GM19025 (cell line): ENCODE data around the gene ARF5.
A peak's percentile ranks its signal among the peaks of the same experiment; 100 is the strongest.
"Not testable (repeated sequence)": the region's sequence is repeated elsewhere in the genome, so short reads cannot be mapped to it uniquely, and the experiment has no call there.

ENCODE experiments used
- ATAC-seq: cut with Tn5 transposase; IDR thresholded peaks from one replicate; pipeline ENCODE4 v1.9.1; 2021; ENCODE audit warnings: mild to moderate bottlenecking, low read depth, moderate library complexity; ENCODE audit not compliant: unreplicated experiment

Gene ARF5

DNA sequence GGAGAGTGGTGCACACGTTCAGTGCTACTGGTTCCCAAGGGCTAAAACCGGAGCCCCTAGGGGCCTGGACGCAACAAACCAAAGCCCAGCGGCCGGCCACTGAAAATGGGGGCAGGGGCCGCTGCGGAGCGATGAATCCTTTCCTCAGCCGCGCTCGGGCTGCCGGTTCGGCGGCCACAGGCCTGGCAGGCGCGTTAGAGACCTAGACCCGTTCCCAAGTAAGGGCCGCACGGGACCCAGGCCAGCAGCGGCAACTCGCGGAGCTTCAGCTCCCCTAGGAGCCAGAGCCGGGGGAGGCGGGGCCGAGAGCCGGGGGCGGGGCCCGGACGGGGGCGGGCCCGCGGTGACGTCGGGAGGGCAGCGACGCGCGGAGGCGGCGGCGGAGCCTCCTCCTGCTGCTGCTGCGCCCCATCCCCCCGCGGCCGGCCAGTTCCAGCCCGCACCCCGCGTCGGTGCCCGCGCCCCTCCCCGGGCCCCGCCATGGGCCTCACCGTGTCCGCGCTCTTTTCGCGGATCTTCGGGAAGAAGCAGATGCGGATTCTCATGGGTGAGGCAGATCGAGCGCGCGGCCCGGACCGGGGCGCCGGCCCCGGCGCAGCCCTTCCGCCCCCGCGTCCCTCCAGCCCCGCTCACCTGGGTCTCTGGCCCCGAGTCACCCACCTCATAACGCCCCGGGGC lies at the start of gene ARF5:
ARF5 (plus strand) TSS at position 393 of the 678 bp plus-strand sequence; CDS start at position 481, 88 bp downstream.
- peak; percentile 74 for ATAC-seq

DNA sequence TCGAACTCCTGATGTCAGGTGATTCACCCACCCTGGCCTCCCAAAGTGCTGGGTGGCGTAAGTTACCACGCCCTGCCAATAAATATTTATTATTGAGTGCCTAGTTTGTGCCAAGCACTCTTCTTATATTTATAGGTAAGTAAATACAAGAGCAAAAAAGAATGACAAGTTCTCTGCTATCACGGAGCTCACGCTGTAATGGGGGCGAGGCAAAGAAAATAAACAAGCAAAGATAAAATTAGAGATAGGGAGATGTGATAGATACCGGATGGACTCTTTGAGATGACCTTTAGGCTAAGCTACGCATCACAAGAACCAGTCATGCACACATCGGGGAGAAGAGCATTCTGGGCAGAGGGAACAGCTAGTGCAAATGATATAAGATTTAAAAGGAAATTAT lies 49.1 kb upstream of the ARF5 start:
- ATAC-seq: no peak

DNA sequence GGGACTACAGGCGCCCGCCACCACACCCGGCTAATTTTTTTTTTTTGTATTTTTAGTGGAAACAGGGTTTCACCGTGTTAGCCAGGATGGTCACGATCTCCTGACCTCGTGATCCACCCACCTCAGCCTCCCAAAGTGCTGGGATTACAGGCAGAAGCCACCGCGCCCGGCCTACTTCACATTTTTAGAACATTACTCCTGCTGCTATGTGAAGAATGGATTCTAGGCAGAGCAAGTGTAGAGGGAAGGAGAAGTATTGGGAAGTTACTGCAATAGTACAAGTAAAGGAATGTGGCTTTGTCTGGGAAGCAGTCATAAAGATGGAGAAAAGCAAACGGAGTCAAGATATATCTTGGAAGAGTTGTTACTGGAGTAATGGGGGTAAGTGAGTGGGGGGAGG lies 47.8 kb upstream of the ARF5 start:
- not testable (repeated sequence) for ATAC-seq

DNA sequence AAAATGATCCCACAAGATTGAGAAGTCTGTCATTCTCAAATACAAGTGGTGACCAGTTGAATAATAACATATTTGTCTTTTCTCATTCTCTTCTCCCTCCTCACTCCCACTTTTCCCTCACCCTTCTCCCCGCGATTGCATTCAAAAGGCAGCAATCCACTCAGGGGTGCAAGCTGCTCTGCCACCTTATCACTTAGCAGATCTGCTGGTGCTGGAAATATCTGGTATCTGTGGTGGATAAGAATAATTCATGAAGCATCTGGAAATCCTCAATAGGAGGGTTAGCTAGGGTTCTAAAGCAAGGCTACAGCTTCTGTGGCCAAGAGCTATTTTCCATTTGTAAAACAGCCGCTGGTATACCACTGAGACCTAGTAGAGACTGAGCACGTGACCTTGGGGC lies 46.7 kb upstream of the ARF5 start:
- no peak for ATAC-seq

DNA sequence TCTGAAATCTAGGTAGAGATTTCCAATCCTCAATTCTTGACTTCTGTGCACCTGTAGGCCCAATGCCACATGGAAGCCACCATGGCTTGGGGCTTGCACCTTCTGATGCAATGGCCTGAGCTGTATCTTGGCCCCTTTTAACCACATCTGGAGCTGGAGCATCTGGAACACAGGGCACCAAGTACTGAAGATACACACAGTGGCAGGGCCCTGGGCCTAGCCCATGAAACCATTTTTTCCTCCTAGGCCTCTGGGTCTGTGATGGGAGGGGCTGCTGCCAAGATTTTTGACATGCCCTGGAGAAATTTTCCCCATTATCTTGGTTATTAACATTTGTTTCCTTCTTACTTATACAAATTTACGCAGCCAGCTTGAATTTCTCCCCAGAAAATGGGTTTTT lies 41.9 kb upstream of the ARF5 start:
- no peak for ATAC-seq

DNA sequence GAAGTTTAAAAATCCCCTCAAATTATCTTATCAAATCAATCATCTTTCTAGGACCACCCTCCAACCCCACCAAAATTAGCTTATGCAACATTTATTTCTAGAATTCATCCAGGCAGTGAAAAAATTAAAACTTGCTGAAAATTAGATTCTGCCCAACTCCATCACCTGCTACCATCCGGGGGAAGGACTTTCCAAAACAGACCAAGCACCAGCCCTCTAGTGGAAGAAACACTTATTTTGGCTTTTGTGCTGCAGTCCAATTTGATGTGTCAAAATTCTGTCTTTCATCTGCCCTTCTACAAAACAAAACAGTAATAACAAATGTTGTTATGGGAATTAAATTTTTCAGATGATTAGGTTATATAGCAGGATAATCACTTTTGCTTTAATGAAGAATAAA lies 38.0 kb upstream of the ARF5 start:
- ATAC-seq: no peak

DNA sequence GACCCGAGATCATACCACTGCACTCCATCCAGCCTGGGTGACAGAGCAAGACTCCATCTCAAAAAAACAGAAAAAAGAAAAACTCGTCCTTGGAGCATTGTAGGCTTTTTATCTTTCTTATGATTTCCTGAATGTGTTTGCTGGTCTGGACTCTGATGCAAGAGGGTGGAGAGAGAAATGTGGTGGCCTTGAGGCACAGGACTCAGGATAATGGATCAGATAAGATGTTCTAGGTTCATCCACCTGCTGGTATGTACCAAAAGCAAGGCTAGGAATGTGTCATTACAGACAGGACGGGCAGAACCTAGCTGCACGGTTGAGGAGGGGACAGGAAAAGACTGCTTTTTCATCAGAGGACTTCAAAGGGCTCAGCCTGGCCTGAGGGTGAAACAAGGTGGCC lies 36.3 kb upstream of the ARF5 start:
- no peak for ATAC-seq

DNA sequence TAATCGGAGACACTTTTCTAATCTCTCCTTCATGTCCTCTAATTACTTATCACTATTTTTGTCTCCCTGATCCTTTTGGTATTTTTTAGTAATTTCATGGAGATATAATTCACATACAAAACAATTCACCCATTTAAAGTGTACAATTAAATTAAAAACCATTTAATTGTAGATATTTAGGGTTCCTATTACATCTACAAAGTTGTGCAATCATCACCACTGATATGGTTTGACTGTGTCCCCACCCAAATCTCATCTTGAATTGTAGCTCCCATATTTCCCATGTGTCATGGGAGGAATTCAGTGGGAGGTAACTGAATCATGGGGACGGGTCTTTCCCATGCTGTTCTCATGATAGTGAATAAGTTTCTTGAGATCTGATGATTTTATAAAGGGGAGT lies 31.8 kb upstream of the ARF5 start:
- no peak for ATAC-seq

DNA sequence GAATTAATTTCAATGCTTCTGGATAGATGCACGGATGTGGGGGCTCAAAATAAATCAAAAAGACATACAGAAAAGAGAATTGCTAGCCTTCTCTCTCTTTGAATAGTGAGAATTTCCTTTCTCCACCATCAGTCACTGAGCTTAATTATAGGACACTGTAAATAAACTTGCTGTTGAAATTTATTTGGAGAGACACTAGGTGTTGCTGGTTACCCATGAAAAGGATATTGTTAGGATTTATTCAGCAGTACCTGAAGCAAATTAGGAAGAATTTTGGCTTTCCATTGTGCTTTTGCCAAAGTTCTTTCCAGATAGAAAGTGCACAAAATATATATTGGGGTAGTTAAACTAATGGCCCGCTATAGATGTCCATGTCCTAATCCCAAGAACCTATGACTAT lies 30.4 kb upstream of the ARF5 start:
- ATAC-seq: no peak

DNA sequence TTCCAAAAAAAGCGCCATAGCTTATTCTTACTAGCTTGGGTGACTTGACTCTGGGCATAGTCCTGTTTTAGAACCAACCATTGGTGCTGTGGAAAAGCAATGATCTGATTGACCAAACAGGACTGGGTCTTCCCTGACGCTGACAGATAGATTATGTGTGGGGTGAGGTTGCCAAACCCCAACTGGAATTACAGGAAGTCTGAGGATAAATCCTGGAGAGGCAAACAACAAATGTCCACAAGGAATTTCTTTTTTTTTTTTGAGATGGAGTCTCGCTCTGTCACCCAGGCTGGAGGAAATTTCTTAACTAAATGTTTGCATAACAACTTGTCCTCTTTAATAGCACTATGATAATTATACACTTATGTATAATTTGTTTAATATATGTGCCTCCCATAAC lies 22.0 kb upstream of the ARF5 start:
- no peak for ATAC-seq

DNA sequence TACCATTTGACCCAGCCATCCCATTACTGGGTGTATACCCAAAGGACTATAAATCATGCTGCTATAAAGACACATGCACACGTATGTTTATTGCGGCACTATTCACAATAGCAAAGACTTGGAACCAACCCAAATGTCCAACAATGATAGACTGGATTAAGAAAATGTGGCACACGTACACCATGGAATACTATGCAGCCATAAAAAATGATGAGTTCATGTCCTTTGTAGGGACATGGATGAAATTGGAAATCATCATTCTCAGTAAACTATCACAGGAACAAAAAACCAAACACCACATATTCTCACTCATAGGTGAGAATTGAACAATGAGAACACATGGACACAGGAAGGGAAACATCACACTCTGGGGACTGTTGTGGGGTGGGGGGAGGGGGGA lies 20.2 kb upstream of the ARF5 start:
- not testable (repeated sequence) for ATAC-seq

DNA sequence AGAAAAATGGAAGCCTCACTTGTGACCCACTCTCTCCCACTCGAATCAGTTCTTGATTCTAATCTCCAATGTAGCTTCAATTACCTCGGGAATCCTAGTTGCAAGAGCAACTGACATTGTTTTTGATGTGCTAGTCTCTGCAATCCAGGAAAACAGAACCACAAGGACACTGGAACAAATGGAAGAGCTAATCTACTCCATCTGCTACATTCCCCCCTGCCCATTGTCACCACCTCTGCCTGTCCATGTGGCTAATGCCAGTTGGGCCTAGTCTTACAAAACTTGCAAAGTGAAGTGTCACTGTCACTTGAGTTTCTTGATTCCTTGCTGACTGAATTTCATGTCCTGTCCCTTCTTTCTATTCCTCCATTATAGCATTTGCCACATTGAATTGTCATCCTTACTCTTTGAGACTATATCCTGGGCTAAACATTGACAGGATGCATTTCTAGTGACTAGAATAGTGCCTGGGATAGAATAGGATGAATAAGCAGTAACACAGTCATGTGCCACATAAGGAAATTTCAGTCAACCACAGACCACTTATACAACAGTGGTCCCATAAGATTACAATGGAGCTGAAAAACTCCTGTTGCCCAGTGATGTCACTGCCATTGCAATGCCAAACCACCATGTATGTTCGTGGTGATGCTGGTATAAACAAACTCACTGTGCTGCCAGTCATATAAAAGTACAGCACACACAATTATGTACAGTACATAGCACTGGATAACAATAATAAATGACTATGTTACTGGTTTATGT lies 16.3 kb upstream of the ARF5 start:
- no peak for ATAC-seq

DNA sequence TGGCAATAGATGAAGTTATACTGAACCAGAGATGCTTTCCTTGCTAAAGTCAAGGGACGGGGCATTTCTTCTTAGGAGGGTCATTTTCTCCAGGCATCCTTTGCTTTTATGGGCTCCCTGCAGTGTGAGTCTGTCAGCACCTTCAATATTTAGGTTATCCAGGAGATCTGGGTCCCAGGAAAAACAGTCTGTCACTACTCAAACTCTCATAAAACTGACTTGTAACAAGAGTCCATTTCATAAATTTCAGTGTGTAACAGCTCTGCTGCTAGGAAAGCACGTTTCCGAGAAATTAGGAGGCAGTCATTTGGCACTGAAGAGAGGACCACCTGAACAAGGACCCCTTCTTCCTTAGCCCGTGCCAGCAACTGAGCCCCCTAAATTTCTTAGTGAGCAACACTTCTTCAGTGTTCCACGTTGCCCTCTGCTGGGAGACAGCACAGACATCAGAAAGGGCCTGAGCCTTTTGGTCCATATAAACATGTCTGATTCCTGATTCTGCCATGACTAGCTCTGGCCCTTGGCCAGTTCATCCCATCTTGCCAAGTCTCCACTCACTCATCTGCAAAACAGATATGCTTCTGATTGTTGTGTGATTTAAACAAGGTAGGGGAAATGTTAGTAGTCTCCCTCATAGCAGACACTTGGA lies 10.1 kb upstream of the ARF5 start:
- no peak for ATAC-seq

DNA sequence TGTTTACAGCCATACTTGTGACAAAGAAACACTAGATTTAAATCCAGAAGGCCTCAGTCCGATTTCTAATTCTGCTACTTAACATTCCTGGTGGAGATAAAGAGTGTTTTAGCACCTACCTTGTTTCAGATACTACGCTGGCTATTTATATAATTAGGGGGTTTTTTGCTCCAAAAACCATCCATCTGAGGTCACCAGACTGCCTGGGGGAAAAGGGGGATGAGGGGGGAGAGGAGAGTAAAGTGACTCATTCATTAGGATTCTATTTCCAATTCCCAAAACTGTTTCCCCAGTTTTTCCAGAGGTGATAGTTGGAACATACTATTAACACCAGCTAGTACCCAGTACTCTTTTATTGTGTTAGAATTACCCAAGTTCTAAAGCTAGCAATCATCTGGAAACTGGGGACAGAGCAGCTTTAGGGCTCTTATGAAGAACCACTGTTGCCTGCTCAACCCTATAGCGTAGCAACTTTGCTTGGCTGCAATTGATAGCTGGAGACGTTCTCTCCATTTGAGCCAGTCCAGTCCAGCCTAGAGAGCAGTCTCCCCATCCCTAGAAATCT lies 9.4 kb upstream of the ARF5 start:
- ATAC-seq: no peak

DNA sequence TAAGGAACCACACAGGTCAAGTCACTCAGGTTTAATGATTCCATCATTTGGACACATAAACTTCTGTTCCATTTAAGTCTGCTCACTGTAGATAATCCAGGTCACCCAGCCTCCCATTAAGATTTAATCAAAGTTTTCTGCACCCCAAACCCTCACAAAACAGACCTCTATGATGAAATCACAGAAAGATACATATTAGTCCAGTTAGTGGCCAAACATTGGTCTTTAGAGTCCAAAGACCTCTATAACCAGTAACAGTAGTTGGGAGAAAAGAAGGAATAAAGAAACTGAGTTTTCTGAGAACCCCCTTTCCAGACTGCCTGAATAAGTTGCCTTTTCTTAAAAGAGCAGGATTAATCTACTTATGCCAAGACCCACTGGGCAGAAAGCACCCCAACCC lies 7.6 kb upstream of the ARF5 start:
- ATAC-seq: no peak

DNA sequence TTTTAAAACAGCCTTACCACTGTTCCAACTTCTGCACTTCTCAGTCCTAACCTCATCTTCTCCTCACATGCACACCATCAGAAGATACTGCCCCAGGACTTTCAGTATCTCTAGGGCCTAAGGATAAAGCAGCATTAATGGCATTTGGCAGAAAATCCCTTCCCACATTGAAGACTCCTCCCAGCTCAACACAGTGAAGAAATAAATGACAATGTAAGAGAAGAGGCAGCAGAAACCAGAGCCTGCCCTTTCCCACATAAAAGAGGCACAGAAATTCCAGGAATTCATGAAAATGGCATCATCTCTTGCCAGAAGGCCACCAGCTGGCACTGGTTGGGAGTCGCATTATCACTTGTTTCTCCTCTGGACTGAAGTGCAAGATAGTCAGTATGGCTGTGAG lies 6.5 kb upstream of the ARF5 start:
- no peak for ATAC-seq

DNA sequence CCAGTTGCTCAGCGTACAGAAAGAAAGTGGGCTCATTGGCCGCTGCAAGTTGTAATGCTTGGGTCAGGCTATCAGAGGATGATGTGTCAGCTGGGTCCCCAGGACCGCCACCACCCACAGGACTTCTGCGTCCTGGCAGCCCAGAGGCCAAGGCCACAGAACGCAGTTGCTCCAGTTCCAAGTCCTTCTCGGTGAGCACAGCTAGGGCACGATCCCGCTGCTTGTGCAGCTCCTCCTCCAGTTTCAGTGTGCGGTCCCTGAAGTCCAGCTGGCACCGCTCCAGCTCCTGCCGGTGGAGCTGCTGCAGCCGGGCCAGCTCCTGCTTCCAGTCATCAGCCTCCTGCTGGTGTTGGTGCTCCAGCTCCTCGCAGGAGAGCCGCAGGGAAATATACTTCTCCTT lies 5.8 kb upstream of the ARF5 start:
- ATAC-seq: no peak

DNA sequence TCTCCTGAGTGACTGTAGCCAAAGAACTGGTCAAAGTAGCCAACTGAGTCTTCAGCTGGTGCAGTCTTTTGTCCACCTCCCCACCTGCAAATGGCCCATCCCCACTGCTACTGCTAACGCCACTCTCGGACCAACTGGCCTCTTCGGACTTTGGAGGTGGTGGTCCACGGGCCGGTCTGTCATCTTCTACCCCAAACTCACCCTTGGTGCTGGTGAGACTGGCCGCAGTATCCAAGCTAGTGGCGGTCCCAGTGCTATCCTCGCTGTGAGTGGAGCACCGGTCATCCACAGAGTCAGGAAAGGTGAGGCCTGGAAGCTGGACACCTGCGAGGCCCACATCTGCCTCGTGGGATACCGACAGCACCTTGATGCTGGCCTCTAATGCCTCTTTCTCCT lies 3.6 kb upstream of the ARF5 start:
- no peak for ATAC-seq

DNA sequence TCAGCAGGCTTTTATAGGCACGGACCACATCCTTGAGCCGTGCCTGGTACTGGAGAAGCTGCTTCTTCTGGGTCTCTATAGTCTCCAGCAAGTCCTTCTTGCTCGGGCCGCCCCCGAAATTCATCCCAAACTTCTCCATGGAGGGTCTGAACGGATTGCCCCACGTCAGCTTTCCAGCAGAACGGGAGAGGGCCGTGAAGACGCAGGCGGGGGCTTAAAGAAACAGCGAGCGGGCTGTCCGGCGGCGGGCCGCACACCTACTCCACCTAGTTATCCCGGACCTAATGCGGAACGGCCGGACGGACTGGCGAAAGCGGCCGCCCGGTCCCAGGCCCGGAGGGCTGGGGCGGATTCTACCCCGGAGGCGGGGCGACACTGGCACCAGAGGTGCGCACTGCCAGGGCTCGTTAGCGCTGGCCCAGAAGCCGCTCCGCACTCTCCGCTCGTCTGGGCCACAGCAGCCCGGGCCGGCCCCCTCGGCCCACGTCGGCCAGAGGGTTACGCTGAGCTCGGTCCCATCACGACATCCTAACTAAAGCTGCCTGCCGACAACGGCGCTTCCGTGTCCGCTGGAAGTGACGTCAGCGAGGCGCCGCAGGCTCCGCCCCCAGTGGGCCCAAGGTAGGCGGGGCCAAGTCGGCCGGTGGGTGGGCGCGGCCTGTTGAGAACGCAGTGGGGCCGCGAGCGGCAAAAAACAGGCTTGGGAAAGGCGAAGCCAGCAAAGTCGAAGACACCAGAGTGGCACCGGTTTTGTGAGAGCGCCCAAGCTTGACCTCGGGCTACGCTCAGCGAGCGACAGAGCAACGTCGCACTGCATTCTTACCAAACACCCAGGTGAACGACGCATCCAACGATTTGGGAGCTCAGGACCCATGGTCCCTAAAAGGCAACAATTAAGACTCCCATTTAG lies 2.9 kb upstream of the ARF5 start, which contains the start of gene GCC1:
GCC1 (minus strand) TSS at position 553 of the 910 bp plus-strand sequence; CDS start at position 139, 414 bp downstream.
- peak; percentile 70 for ATAC-seq

DNA sequence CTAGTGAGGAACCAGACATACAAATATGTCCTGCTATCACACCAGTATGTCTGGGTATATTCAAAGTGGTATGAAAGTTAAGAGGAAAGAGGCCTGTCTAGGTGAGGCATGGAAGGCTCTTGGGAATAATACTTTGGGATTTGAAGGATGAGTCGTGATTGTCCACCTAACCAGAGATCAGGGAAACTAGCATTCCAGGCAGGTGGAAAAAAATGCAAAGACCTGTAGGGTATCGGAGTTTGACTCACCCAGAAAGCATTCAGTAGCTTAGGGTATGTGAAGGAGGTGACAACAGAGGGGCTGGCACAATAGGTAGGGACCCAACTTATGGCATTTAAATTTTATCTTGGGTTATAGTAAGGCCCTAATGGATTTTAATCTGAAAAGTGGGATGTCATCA lies 1.9 kb upstream of the ARF5 start:
- ATAC-seq: no peak
